Endodermal cell (in vitro differentiated cells): ENCODE results near the gene GCSAML. TPM values are rescaled to one million over a fixed set of nuclear protein-coding genes. Genes with fewer than 3 reads are reported as not detected.

ENCODE experiments used
- DNase-seq: peaks from one replicate; pipeline ENCODE4 v3.0.0-alpha.2; 2017
- H3K27ac ChIP-seq: 2 replicates; pipeline ENCODE4 v1.5.1; 2013; ENCODE audit warnings: mild to moderate bottlenecking, low read depth, low read length, moderate library complexity
- H3K27me3 ChIP-seq: 2 replicates; pipeline ENCODE4 v1.6.1; 2013; ENCODE audit warnings: mild to moderate bottlenecking, low read length, moderate library complexity; ENCODE audit not compliant: insufficient read depth, control insufficient read depth, poor library complexity, severe bottlenecking
- H3K36me3 ChIP-seq: 2 replicates; pipeline ENCODE4 v1.7.0; 2013; ENCODE audit warnings: mild to moderate bottlenecking, low read length, moderate library complexity; ENCODE audit not compliant: control insufficient read depth, insufficient read depth
- H3K4me1 ChIP-seq: one replicate; pipeline ENCODE4 v1.7.0; 2013; ENCODE audit warnings: low read length; ENCODE audit not compliant: control insufficient read depth, insufficient read depth
- H3K4me3 ChIP-seq: 2 replicates; pipeline ENCODE4 v1.5.1; 2013; ENCODE audit warnings: mild to moderate bottlenecking, low read length, moderate library complexity
- H3K9ac ChIP-seq: 2 replicates; pipeline ENCODE4 v1.6.1; 2013; ENCODE audit warnings: mild to moderate bottlenecking, low read length, moderate library complexity; ENCODE audit not compliant: poor library complexity, severe bottlenecking; ENCODE audit errors: extremely low read depth
- H3K9me3 ChIP-seq: 2 replicates; pipeline ENCODE4 v1.6.1; 2013; ENCODE audit warnings: mild to moderate bottlenecking, low read length, moderate library complexity; ENCODE audit not compliant: control insufficient read depth
- H3K27ac Mint-ChIP-seq: 2 replicates; pipeline ENCODE4 v1.8.0; 2020; ENCODE audit warnings: mixed read lengths
- H3K27me3 Mint-ChIP-seq: 2 replicates; pipeline ENCODE4 v1.8.0; 2021; ENCODE audit warnings: mild to moderate bottlenecking, mixed read lengths; ENCODE audit not compliant: insufficient read depth
- H3K36me3 Mint-ChIP-seq: 2 replicates; pipeline ENCODE4 v1.8.0; 2020; ENCODE audit warnings: low read depth, mixed read lengths
- H3K4me1 Mint-ChIP-seq: 2 replicates; pipeline ENCODE4 v1.8.0; 2020; ENCODE audit warnings: mixed read lengths
- H3K4me3 Mint-ChIP-seq: 2 replicates; pipeline ENCODE4 v1.8.0; 2020; ENCODE audit warnings: mild to moderate bottlenecking, moderate library complexity, mixed read lengths
- H3K9me3 Mint-ChIP-seq: 2 replicates; pipeline ENCODE4 v1.8.0; 2020; ENCODE audit warnings: mild to moderate bottlenecking, mixed read lengths
- CTCF ChIP-seq: fragments of 200-600 bp; sonication (generic); conservative IDR thresholded peaks from 2 replicates; pipeline ENCODE4 v1.5.0; 2021; ENCODE audit warnings: antibody characterized with exemption, mild to moderate bottlenecking
- WGBS, 2 experiments: methylation state at CpG; one replicate each; pipeline versions ENCODE4 v1.1.5 to v1.1.7; 2013; ENCODE audit warnings: missing lambda C conversion rate in 2 of 2, mixed read lengths in 1 of 2; ENCODE audit not compliant: insufficient coverage in 1 of 2, insufficient read length in 1 of 2; 5-methylcytosine and 5-hydroxymethylcytosine counted together
- total RNA-seq, 2 donors: library from RNA; stranded (reverse); fragmentation: NEBNext Ultra II Directional in 1 of 2; extraction: Animal tissue kit (Norgen Biotek cat#: 25700) in 1 of 2; gene quantifications; 2 replicates in 1 of 2; 3 replicates in 1 of 2; pipeline ENCODE4 v1.2.1, GENCODE V29; 2021

GCSAML gene
- total RNA-seq, 2 donors from 2014 or later = not detected

GRCh38 chr1:247552231-247552630, 3.3 kb downstream of the GCSAML start:
- no peak overlapping the region for H3K4me3 Mint-ChIP-seq
- no peaks in the 10 kb centered on the region for H3K27me3 Mint-ChIP-seq
- no peak overlapping the region for H3K27ac Mint-ChIP-seq

GRCh38 chr1:247557926-247558674, 9.2 kb downstream of the GCSAML start:
- Mint-ChIP-seq H3K4me1 (no peaks in the 10 kb centered on the region), H3K4me3 (no peak overlapping the region), H3K27me3 (no peaks in the 10 kb centered on the region), H3K27ac (no peak overlapping the region), H3K9me3 (no peaks in the 10 kb centered on the region), H3K36me3 (no peaks in the 10 kb centered on the region)
- WGBS, 2 experiments = 86 to 93% methylated on average over 1 to 2 of the region's 2 CpGs
- Histone ChIP-seq H3K27ac (no peak overlapping the region), H3K4me1 (no peaks in the 10 kb centered on the region), H3K27me3 (no peaks in the 10 kb centered on the region), H3K4me3 (no peak overlapping the region), H3K9me3 (no peaks in the 10 kb centered on the region), H3K9ac (no peak overlapping the region), H3K36me3 (no peaks in the 10 kb centered on the region)
- no peak for TF ChIP-seq CTCF
- DNase-seq = no peak

More at GRCh38 chr1:247552231-247552630, 3.3 kb downstream of the GCSAML start:
- H3K36me3 Mint-ChIP-seq = no peaks in the 10 kb centered on the region
- Histone ChIP-seq H3K9ac (no peak overlapping the region), H3K27ac (no peak overlapping the region), H3K27me3 (no peaks in the 10 kb centered on the region), H3K36me3 (no peaks in the 10 kb centered on the region), H3K4me1 (no peaks in the 10 kb centered on the region), H3K4me3 (no peak overlapping the region), H3K9me3 (no peaks in the 10 kb centered on the region)
- no peak for DNase-seq
- no peak for TF ChIP-seq CTCF
- 38 to 48% methylated on average over 1 of the region's 2 CpGs for WGBS, 2 experiments
- H3K4me1 Mint-ChIP-seq = peaks cover 3% of the 10 kb centered on the region
- no peaks in the 10 kb centered on the region for H3K9me3 Mint-ChIP-seq

- Histone ChIP-seq H3K4me1 (no peaks in the 10 kb centered on the region), H3K9me3 (no peaks in the 10 kb centered on the region), H3K27me3 (no peaks in the 10 kb centered on the region), H3K4me3 (no peak overlapping the region), H3K36me3 (no peaks in the 10 kb centered on the region), H3K27ac (no peak overlapping the region), H3K9ac (no peak overlapping the region)
- WGBS, 2 experiments = 78% methylated on average over 10 of the region's 10 CpGs
- no peaks in the 10 kb centered on the region for H3K9me3 Mint-ChIP-seq
- no peaks in the 10 kb centered on the region for H3K4me1 Mint-ChIP-seq
- DNase-seq = no peak
- no peak for TF ChIP-seq CTCF
- no peak overlapping the region for H3K4me3 Mint-ChIP-seq
- no peak overlapping the region for H3K27ac Mint-ChIP-seq
- H3K36me3 Mint-ChIP-seq = no peaks in the 10 kb centered on the region
- H3K27me3 Mint-ChIP-seq = no peaks in the 10 kb centered on the region
These were observed 12.8 kb downstream of the GCSAML start for GRCh38 chr1:247561711-247562110.
